ENCODE data around the gene TNRC6C.

Gene TNRC6C

GRCh38 chr17:78107976-78108725, 149.6 kb downstream of the TNRC6C start:
- H3K4me3 ChIP-seq (ENCODE audit: low read depth in 1 of 2, low read length in 2 of 2): no peak overlapping the region
- H3K9ac ChIP-seq (ENCODE audit: low read depth, low read length): no peak overlapping the region
- H3K9me3 ChIP-seq (ENCODE audit: insufficient read depth, low read length, severe bottlenecking): no peaks in the 10 kb centered on the region
- no peak overlapping the region; the same call in 1 of the 2 replicates for H3K27ac ChIP-seq (ENCODE audit: low read length)
- no peak for ATAC-seq (ENCODE audit: insufficient read depth, low read depth)
- no peaks in the 10 kb centered on the region for H3K79me2 ChIP-seq (ENCODE audit: insufficient read depth, low read length)
- H3K4me1 ChIP-seq (ENCODE audit: insufficient read depth, low read length): no peaks in the 10 kb centered on the region
- no peak for TF ChIP-seq EZH2 (IDR thresholded peaks at IDR 0.05; ENCODE audit: borderline replicate concordance, low read depth, low read length, severe bottlenecking)
- no peak for TF ChIP-seq CTCF (IDR thresholded peaks at IDR 0.05; ENCODE audit: borderline replicate concordance, extremely low read depth, low read length, poor library complexity, severe bottlenecking)
- peaks cover 18% of the 10 kb centered on the region for H3K36me3 ChIP-seq (ENCODE audit: insufficient read depth, low read length)
- no peaks in the 10 kb centered on the region for H3K27me3 ChIP-seq (ENCODE audit: insufficient read depth, low read length, poor library complexity)
- H3K4me2 ChIP-seq (ENCODE audit: insufficient read depth, low read length): no peak overlapping the region
- DNase-seq: no peak
- no peak overlapping the region for H2AFZ ChIP-seq (ENCODE audit: low read depth, low read length)
- no peaks in the 10 kb centered on the region for H4K20me1 ChIP-seq (ENCODE audit: insufficient read depth, low read length)

GRCh38 chr17:78108726-78109488, 150.4 kb downstream of the TNRC6C start:
- H3K4me3 ChIP-seq (ENCODE audit: low read depth in 1 of 2, low read length in 2 of 2): no peak overlapping the region
- no peak overlapping the region for H2AFZ ChIP-seq (ENCODE audit: low read depth, low read length)
- H3K79me2 ChIP-seq (ENCODE audit: insufficient read depth, low read length): no peaks in the 10 kb centered on the region
- peaks cover 10% of the 10 kb centered on the region for H3K36me3 ChIP-seq (ENCODE audit: insufficient read depth, low read length)
- no peaks in the 10 kb centered on the region for H3K4me1 ChIP-seq (ENCODE audit: insufficient read depth, low read length)
- no peak overlapping the region for H3K27ac ChIP-seq (ENCODE audit: low read length)
- H3K4me2 ChIP-seq (ENCODE audit: insufficient read depth, low read length): no peak overlapping the region
- H4K20me1 ChIP-seq (ENCODE audit: insufficient read depth, low read length): no peaks in the 10 kb centered on the region
- no peaks in the 10 kb centered on the region for H3K27me3 ChIP-seq (ENCODE audit: insufficient read depth, low read length, poor library complexity)
- no peak for ATAC-seq (ENCODE audit: insufficient read depth, low read depth)
- no peak overlapping the region for H3K9ac ChIP-seq (ENCODE audit: low read depth, low read length)
- TF ChIP-seq EZH2 (IDR thresholded peaks at IDR 0.05; ENCODE audit: borderline replicate concordance, low read depth, low read length, severe bottlenecking) (no peak), CTCF (IDR thresholded peaks at IDR 0.05; ENCODE audit: borderline replicate concordance, extremely low read depth, low read length, poor library complexity, severe bottlenecking) (no peak)
- DNase-seq: no peak
- H3K9me3 ChIP-seq (ENCODE audit: insufficient read depth, low read length, severe bottlenecking): no peaks in the 10 kb centered on the region

GRCh38 chr17:78109489-78109761, 150.9 kb downstream of the TNRC6C start:
- H3K79me2 ChIP-seq (ENCODE audit: insufficient read depth, low read length): no peaks in the 10 kb centered on the region
- no peak for DNase-seq

More at GRCh38 chr17:78109489-78109761, 150.9 kb downstream of the TNRC6C start:
- Histone ChIP-seq H3K9me3 (ENCODE audit: insufficient read depth, low read length, severe bottlenecking) (no peaks in the 10 kb centered on the region), H3K36me3 (ENCODE audit: insufficient read depth, low read length) (peaks cover 5% of the 10 kb centered on the region), H3K4me3 (ENCODE audit: low read depth in 1 of 2, low read length in 2 of 2) (no peak overlapping the region), H2AFZ (ENCODE audit: low read depth, low read length) (no peak overlapping the region), H3K27me3 (ENCODE audit: insufficient read depth, low read length, poor library complexity) (no peaks in the 10 kb centered on the region), H3K4me2 (ENCODE audit: insufficient read depth, low read length) (no peak overlapping the region), H3K9ac (ENCODE audit: low read depth, low read length) (no peak overlapping the region), H3K27ac (ENCODE audit: low read length) (no peak overlapping the region), H3K4me1 (ENCODE audit: insufficient read depth, low read length) (no peaks in the 10 kb centered on the region), H4K20me1 (ENCODE audit: insufficient read depth, low read length) (no peaks in the 10 kb centered on the region)
- TF ChIP-seq EZH2 (IDR thresholded peaks at IDR 0.05; ENCODE audit: borderline replicate concordance, low read depth, low read length, severe bottlenecking): no peak
- no peak for TF ChIP-seq CTCF (IDR thresholded peaks at IDR 0.05; ENCODE audit: borderline replicate concordance, extremely low read depth, low read length, poor library complexity, severe bottlenecking)
- ATAC-seq (ENCODE audit: insufficient read depth, low read depth): no peak
